ENCODE measurements around the gene CIZ1.
A peak's percentile ranks its signal among the peaks of the same experiment; 100 is the strongest.

The CIZ1 gene

GRCh38 chr9:128206484-128206883 lies 15.1 kb upstream of the CIZ1 start:
- TF ChIP-seq CTCF (IDR thresholded peaks at IDR 0.05; ENCODE audit: poor library complexity, severe bottlenecking), result no peak
- H3K4me3 ChIP-seq (ENCODE audit: severe bottlenecking), result no peak overlapping the region
- no peak for ATAC-seq (ENCODE audit: low read depth)

DNA sequence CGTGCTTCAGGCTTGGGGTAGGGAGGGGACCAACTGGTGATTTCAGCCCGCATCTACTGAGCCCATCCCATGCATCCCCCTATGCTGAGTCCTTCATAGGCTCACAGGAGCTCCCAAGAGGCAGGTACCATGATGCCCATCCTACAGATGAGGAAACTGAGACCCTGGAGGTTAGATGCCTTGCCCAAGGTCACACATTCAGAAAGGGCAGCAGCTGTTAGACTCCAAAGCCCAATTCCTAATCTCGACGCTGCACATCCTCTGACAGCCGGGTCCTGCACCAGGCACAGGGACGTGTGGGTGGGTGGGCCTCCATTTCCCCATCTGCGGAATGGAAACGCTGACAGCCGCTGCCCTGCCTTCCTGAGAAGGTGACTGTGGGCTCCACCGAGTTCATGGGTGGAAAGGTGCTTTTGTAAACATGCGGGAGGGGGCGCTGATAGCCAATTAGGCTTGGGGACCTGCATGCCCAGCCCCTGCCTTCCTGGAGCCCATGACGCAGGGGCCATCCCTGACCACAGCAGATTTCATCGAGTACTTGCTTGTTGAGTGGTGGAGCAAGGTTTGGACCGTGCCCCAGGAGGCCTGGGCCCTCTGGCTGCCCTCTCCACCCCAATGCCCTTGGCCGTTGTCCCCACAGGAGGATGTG lies 14.0 kb upstream of the CIZ1 start:
- Histone ChIP-seq H3K4me3 (ENCODE audit: severe bottlenecking) (no peak overlapping the region), H3K36me3 (ENCODE audit: low read depth) (no peaks in the 10 kb centered on the region), H3K9me3 (ENCODE audit: severe bottlenecking) (peaks cover 2% of the 10 kb centered on the region), H3K4me1 (ENCODE audit: insufficient read depth, poor library complexity, severe bottlenecking) (no peaks in the 10 kb centered on the region), H3K27ac (ENCODE audit: poor library complexity, severe bottlenecking) (no peak overlapping the region), H3K27me3 (ENCODE audit: insufficient read depth, poor library complexity, severe bottlenecking) (no peaks in the 10 kb centered on the region)
- DNase-seq (ENCODE audit: low spot score), result no peak
- TF ChIP-seq CTCF (IDR thresholded peaks at IDR 0.05; ENCODE audit: poor library complexity, severe bottlenecking), result no peak
- no peak for ATAC-seq (ENCODE audit: low read depth)

More at GRCh38 chr9:128206484-128206883, 15.1 kb upstream of the CIZ1 start:
- H3K27me3 ChIP-seq (ENCODE audit: insufficient read depth, poor library complexity, severe bottlenecking), result no peaks in the 10 kb centered on the region
- H3K9me3 ChIP-seq (ENCODE audit: severe bottlenecking), result peaks cover under 1% of the 10 kb centered on the region
- H3K27ac ChIP-seq (ENCODE audit: poor library complexity, severe bottlenecking), result no peak overlapping the region
- no peaks in the 10 kb centered on the region for H3K4me1 ChIP-seq (ENCODE audit: insufficient read depth, poor library complexity, severe bottlenecking)
- no peak for DNase-seq (ENCODE audit: low spot score)
- no peaks in the 10 kb centered on the region for H3K36me3 ChIP-seq (ENCODE audit: low read depth)

GRCh38 chr9:128204858-128205257 lies 13.5 kb upstream of the CIZ1 start:
- H3K36me3 ChIP-seq (ENCODE audit: low read depth), result no peaks in the 10 kb centered on the region
- H3K4me1 ChIP-seq (ENCODE audit: insufficient read depth, poor library complexity, severe bottlenecking), result no peaks in the 10 kb centered on the region
- no peaks in the 10 kb centered on the region for H3K27me3 ChIP-seq (ENCODE audit: insufficient read depth, poor library complexity, severe bottlenecking)
- DNase-seq (ENCODE audit: low spot score) (no peak), ATAC-seq (ENCODE audit: low read depth) (no peak)
- H3K4me3 ChIP-seq (ENCODE audit: severe bottlenecking), result no peak overlapping the region
- peaks cover 2% of the 10 kb centered on the region for H3K9me3 ChIP-seq (ENCODE audit: severe bottlenecking)
- TF ChIP-seq CTCF (IDR thresholded peaks at IDR 0.05; ENCODE audit: poor library complexity, severe bottlenecking), result no peak
- no peak overlapping the region for H3K27ac ChIP-seq (ENCODE audit: poor library complexity, severe bottlenecking)

DNA sequence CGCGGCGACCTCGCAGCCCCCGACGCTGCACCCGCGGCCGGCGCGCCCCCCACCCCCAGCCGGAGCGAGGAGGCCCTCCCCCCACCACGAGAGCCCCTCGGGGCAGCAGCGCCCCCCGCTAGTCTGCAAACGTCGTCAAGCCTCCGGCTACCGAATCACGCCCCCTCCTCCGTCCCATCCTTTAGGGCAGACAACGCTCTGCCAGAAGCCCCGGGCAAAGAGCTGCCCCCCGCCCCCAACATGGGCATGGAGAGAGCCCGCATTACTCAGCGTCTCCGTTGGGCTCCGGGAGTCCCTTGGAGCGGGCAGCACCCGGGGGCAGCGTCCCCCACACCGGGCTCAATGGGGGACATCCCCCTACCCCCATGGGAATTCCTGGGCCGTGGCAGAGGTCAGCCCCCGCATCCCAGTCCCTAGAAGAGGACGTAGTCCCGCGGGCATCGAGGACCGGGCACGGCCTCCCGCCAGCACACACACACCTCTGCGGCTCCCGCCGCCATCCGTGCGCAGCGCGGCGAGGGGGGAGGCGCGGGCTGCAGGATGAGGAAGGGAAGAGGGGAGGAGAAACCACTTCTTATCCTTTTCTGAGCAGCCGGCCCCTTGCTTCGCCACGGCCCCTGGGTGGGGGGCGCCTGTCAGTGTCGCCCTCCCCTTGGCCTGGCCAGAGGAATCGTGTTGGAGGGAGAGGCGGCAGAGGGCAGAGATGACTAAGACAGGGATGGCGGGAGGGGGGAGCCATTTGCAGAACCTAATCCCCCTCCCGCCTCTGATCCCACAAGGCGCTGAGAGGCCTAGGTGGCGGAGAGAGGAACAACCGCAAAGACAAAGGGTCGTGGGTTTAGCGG lies 12.6 kb upstream of the CIZ1 start:
- H3K4me1 ChIP-seq (ENCODE audit: insufficient read depth, poor library complexity, severe bottlenecking), result no peaks in the 10 kb centered on the region
- no peak overlapping the region for H3K27ac ChIP-seq (ENCODE audit: poor library complexity, severe bottlenecking)
- H3K4me3 ChIP-seq (ENCODE audit: severe bottlenecking), result peak overlapping the region; percentile 48
- H3K27me3 ChIP-seq (ENCODE audit: insufficient read depth, poor library complexity, severe bottlenecking), result no peaks in the 10 kb centered on the region
- peaks cover 2% of the 10 kb centered on the region for H3K9me3 ChIP-seq (ENCODE audit: severe bottlenecking)
- no peak for TF ChIP-seq CTCF (IDR thresholded peaks at IDR 0.05; ENCODE audit: poor library complexity, severe bottlenecking)
- ATAC-seq (ENCODE audit: low read depth), result peak; percentile 66
- DNase-seq (ENCODE audit: low spot score), result no peak
- H3K36me3 ChIP-seq (ENCODE audit: low read depth), result no peaks in the 10 kb centered on the region
